Trophoblast cell (in vitro differentiated cells and primary cell): ENCODE data around the gene DDTL.
"Not testable (repeated sequence)": the region's sequence is repeated elsewhere in the genome, so short reads cannot be mapped to it uniquely, and the experiment has no call there.

Experiments
- DNase-seq, 2 donors: peaks; one replicate each; pipeline ENCODE4 v3.0.0-alpha.2; 2016
- H2AFZ ChIP-seq: 2 replicates; pipeline ENCODE4 v1.6.1; 2013; ENCODE audit warnings: low read length, moderate library complexity, mild to moderate bottlenecking; ENCODE audit not compliant: insufficient read depth, poor library complexity
- H2AK5ac ChIP-seq: 2 replicates; pipeline ENCODE4 v1.6.1; 2013; ENCODE audit warnings: mild to moderate bottlenecking, low read length
- H2BK120ac ChIP-seq: 2 replicates; pipeline ENCODE4 v1.6.1; 2013; ENCODE audit warnings: low read length, mild to moderate bottlenecking, moderate library complexity; ENCODE audit not compliant: insufficient read depth, poor library complexity
- H2BK12ac ChIP-seq: 2 replicates; pipeline ENCODE4 v1.6.1; 2013; ENCODE audit warnings: mild to moderate bottlenecking, low read length, moderate library complexity
- H2BK5ac ChIP-seq: 2 replicates; pipeline ENCODE4 v1.6.1; 2013; ENCODE audit warnings: low read length, low read depth, moderate library complexity, mild to moderate bottlenecking; ENCODE audit not compliant: poor library complexity
- H3K14ac ChIP-seq: 2 replicates; pipeline ENCODE4 v1.6.1; 2013; ENCODE audit warnings: mild to moderate bottlenecking, low read length
- H3K18ac ChIP-seq: 2 replicates; pipeline ENCODE4 v1.6.1; 2013; ENCODE audit warnings: mild to moderate bottlenecking, low read length
- H3K23ac ChIP-seq: 2 replicates; pipeline ENCODE4 v1.6.1; 2013; ENCODE audit warnings: low read length
- H3K27ac ChIP-seq: 2 replicates; pipeline ENCODE4 v1.5.1; 2013; ENCODE audit warnings: low read depth, mild to moderate bottlenecking, inconsistent platforms, low read length, moderate library complexity
- H3K27me3 ChIP-seq: 2 replicates; pipeline ENCODE4 v1.6.1; 2013; ENCODE audit warnings: inconsistent platforms, mild to moderate bottlenecking, low read length, moderate library complexity; ENCODE audit not compliant: insufficient read depth
- H3K36me3 ChIP-seq, 2 experiments: 1 replicate in 1 of 2; 2 replicates in 1 of 2; pipeline ENCODE4 v1.6.1; 2013; ENCODE audit warnings: low read length in 2 of 2, mild to moderate bottlenecking in 2 of 2, moderate library complexity in 1 of 2; ENCODE audit not compliant: insufficient read depth in 2 of 2, control insufficient read depth in 1 of 2
- H3K4ac ChIP-seq: 2 replicates; pipeline ENCODE4 v1.6.1; 2013; ENCODE audit warnings: low read depth, mild to moderate bottlenecking, low read length, moderate library complexity
- H3K4me1 ChIP-seq, 2 experiments: 1 replicate in 1 of 2; 2 replicates in 1 of 2; pipeline ENCODE4 v1.6.1; 2013; ENCODE audit warnings: low read length in 2 of 2, mild to moderate bottlenecking in 2 of 2, moderate library complexity in 1 of 2; ENCODE audit not compliant: insufficient read depth in 2 of 2, control insufficient read depth in 1 of 2
- H3K4me2 ChIP-seq: 2 replicates; pipeline ENCODE4 v1.6.1; 2013; ENCODE audit warnings: inconsistent platforms, mild to moderate bottlenecking, low read length, moderate library complexity
- H3K4me3 ChIP-seq: 2 replicates; pipeline ENCODE4 v1.5.1; 2013; ENCODE audit warnings: mild to moderate bottlenecking, low read depth, low read length, inconsistent platforms
- H3K79me1 ChIP-seq: one replicate; pipeline ENCODE4 v1.6.1; 2013; ENCODE audit warnings: low read length
- H3K79me2 ChIP-seq: 2 replicates; pipeline ENCODE4 v1.6.1; 2013; ENCODE audit warnings: low read length, mild to moderate bottlenecking; ENCODE audit not compliant: control insufficient read depth, insufficient read depth, poor library complexity
- H3K9ac ChIP-seq: 2 replicates; pipeline ENCODE4 v1.6.1; 2013; ENCODE audit warnings: mild to moderate bottlenecking, low read length
- H3K9me3 ChIP-seq: 2 replicates; pipeline ENCODE4 v1.6.1; 2013; ENCODE audit warnings: low read depth, mild to moderate bottlenecking, control low read depth, inconsistent platforms, low read length; ENCODE audit not compliant: insufficient read depth
- H4K12ac ChIP-seq: 2 replicates; pipeline ENCODE4 v1.6.1; 2013; ENCODE audit warnings: low read depth, mild to moderate bottlenecking, low read length, moderate library complexity
- H4K8ac ChIP-seq: 2 replicates; pipeline ENCODE4 v1.6.1; 2013; ENCODE audit warnings: low read depth, mild to moderate bottlenecking, low read length, moderate library complexity
- H4K91ac ChIP-seq: one replicate; pipeline ENCODE4 v1.6.1; 2013; ENCODE audit warnings: low read depth, mild to moderate bottlenecking, low read length, moderate library complexity
- WGBS: extraction: QIAGEN DNeasy Blood & Tissue Kit; methylation state at CpG from one replicate; pipeline ENCODE4 v1.1.7; 2013; ENCODE audit warnings: missing lambda C conversion rate; ENCODE audit not compliant: insufficient read length, insufficient coverage; ENCODE audit errors: extremely low coverage; 5-methylcytosine and 5-hydroxymethylcytosine counted together

Gene DDTL

DNA sequence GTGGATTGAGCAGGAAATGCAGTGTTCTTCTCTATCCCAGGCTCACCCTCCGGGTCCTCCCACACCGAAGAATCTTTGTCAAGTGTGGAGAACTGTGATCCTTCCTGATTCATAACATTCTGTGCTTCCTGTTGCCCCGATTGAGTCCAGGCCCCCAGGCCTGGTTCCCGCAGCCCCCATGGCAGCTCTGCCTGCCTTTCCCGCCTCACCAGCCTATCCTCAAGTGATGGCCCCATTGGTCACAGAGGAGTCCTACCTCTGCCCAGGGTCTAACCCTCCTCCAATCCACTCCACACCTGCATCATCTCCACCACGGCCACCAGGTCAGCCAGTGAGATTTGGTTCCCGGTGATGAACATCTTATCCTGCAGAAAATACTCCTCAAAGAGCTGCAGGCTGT, 33.1 kb downstream of the DDTL start:
- no CpG with 5 or more reads among the region's 7 CpGs for whole genome bisulfite sequencing
- H4K8ac ChIP-seq: not testable (repeated sequence)

GRCh38 chr22:24001314-24001713, 34.6 kb downstream of the DDTL start:
- no peak overlapping the region for H3K14ac ChIP-seq
- no peak overlapping the region for H4K91ac ChIP-seq
- no peak overlapping the region for H3K23ac ChIP-seq
- H2BK12ac ChIP-seq: no peak overlapping the region
- H2BK120ac ChIP-seq: no peak overlapping the region
- H3K79me2 ChIP-seq: no peaks in the 10 kb centered on the region
- peaks cover 3 to 5% of the 10 kb centered on the region in 2 experiments for H3K4me1 ChIP-seq
- DNase-seq: no peak
- no peak overlapping the region for H3K18ac ChIP-seq
- no peak overlapping the region for H3K4ac ChIP-seq
- WGBS: no CpG with 5 or more reads among the region's 9 CpGs
- no peak overlapping the region for H2AK5ac ChIP-seq
- H3K9me3 ChIP-seq: peaks cover 10% of the 10 kb centered on the region
- no peaks in the 10 kb centered on the region for H3K36me3 ChIP-seq
- H2BK5ac ChIP-seq: no peak overlapping the region
- H3K4me3 ChIP-seq: no peak overlapping the region
- H4K8ac ChIP-seq: no peak overlapping the region
- no peaks in the 10 kb centered on the region for H3K79me1 ChIP-seq
- no peak overlapping the region for H3K4me2 ChIP-seq
- no peak overlapping the region for H2AFZ ChIP-seq
- H3K9ac ChIP-seq: no peak overlapping the region
- no peak overlapping the region for H4K12ac ChIP-seq
- H3K27ac ChIP-seq: no peak overlapping the region
- H3K27me3 ChIP-seq: no peaks in the 10 kb centered on the region

More for the DNA sequence above, 33.1 kb downstream of the DDTL start:
- H2BK120ac ChIP-seq, H3K36me3 ChIP-seq, H3K27me3 ChIP-seq, H3K4me1 ChIP-seq, H4K91ac ChIP-seq, H4K12ac ChIP-seq, H3K4me3 ChIP-seq, H3K9ac ChIP-seq, H3K4ac ChIP-seq, H3K27ac ChIP-seq, H3K14ac ChIP-seq, DNase-seq, H3K79me1 ChIP-seq, H3K23ac ChIP-seq, H3K79me2 ChIP-seq, H3K18ac ChIP-seq, H2AK5ac ChIP-seq, H2AFZ ChIP-seq, H3K9me3 ChIP-seq, H2BK12ac ChIP-seq, H2BK5ac ChIP-seq, H3K4me2 ChIP-seq: not testable (repeated sequence)

DNA sequence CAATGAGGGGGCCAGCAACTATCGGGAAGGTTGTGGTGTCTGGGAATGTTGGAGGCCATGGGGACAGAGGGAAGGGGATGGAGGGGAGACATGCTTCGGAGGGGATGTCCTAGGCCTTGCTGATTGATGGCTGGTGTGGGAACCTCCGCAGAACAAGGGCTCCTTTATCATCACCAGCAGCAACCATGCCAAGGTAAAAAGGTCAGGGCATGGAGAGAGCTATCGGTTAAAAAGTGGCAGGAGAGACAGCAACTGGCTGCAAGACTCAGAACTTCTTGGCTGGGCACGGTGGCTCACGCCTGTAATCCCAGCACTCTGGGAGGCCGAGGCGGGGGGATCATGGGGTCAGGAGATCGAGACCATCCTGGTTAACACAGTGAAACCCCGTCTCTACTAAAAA, 35.6 kb downstream of the DDTL start:
- Histone ChIP-seq H3K4me3 (peak overlapping the region; percentile 15), H2BK120ac (no peak overlapping the region), H3K18ac (no peak overlapping the region), H3K4me1 (peaks cover 3 to 5% of the 10 kb centered on the region in 2 experiments), H4K12ac (no peak overlapping the region), H3K4me2 (no peak overlapping the region), H3K36me3 (no peaks in the 10 kb centered on the region), H3K79me1 (no peaks in the 10 kb centered on the region), H2AK5ac (no peak overlapping the region), H3K4ac (no peak overlapping the region), H2AFZ (no peak overlapping the region), H3K27ac (no peak overlapping the region), H3K23ac (peak overlapping the region; percentile 5), H3K27me3 (no peaks in the 10 kb centered on the region), H4K8ac (no peak overlapping the region), H3K9me3 (peaks cover 13% of the 10 kb centered on the region), H2BK12ac (no peak overlapping the region), H3K79me2 (no peaks in the 10 kb centered on the region), H4K91ac (no peak overlapping the region), H3K14ac (no peak overlapping the region), H2BK5ac (no peak overlapping the region), H3K9ac (no peak overlapping the region)
- WGBS: no CpG with 5 or more reads among the region's 10 CpGs
- DNase-seq: no peak

DNA sequence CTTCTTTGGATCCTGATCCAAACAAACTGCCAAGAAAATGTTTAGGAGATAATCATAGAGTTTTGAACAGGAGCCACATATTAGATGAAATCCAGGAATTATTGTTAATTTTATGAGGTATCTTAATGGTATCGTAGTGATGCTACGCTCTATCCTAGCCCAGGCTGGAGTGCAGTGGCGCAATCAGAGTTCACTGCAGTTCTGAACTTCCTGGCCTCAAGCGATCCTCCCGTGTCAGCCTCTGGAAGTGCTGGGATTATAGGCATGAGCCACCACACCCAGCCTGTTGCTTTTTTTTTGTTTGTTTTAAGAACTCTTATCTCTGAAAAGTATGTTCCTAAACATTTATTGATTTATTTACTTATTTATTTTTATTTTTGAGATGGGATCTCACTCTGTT, 36.2 kb downstream of the DDTL start:
- Histone ChIP-seq H2BK12ac (no peak overlapping the region), H3K18ac (no peak overlapping the region), H3K79me1 (no peaks in the 10 kb centered on the region), H3K23ac (no peak overlapping the region), H3K9me3 (peaks cover 13% of the 10 kb centered on the region), H3K4me3 (no peak overlapping the region), H3K9ac (no peak overlapping the region), H3K27ac (no peak overlapping the region), H3K27me3 (no peaks in the 10 kb centered on the region), H3K36me3 (no peaks in the 10 kb centered on the region), H2AK5ac (no peak overlapping the region), H2BK120ac (no peak overlapping the region), H2AFZ (no peak overlapping the region), H4K91ac (no peak overlapping the region), H2BK5ac (no peak overlapping the region), H4K8ac (no peak overlapping the region), H4K12ac (no peak overlapping the region), H3K4ac (no peak overlapping the region), H3K79me2 (no peaks in the 10 kb centered on the region), H3K14ac (no peak overlapping the region), H3K4me2 (no peak overlapping the region), H3K4me1 (peaks cover 3 to 5% of the 10 kb centered on the region in 2 experiments)
- DNase-seq: peak; percentile 66 to 69
- no CpG with 5 or more reads among the region's 5 CpGs for WGBS
